Measurements from ENCODE around the gene HERC4.
"Not testable (repeated sequence)": the region's sequence is repeated elsewhere in the genome, so short reads cannot be mapped to it uniquely, and the experiment has no call there.

HERC4 gene

GRCh38 chr10:68087685-68088401, 12.8 kb upstream of the HERC4 start:
- no peak for DNase-seq

DNA sequence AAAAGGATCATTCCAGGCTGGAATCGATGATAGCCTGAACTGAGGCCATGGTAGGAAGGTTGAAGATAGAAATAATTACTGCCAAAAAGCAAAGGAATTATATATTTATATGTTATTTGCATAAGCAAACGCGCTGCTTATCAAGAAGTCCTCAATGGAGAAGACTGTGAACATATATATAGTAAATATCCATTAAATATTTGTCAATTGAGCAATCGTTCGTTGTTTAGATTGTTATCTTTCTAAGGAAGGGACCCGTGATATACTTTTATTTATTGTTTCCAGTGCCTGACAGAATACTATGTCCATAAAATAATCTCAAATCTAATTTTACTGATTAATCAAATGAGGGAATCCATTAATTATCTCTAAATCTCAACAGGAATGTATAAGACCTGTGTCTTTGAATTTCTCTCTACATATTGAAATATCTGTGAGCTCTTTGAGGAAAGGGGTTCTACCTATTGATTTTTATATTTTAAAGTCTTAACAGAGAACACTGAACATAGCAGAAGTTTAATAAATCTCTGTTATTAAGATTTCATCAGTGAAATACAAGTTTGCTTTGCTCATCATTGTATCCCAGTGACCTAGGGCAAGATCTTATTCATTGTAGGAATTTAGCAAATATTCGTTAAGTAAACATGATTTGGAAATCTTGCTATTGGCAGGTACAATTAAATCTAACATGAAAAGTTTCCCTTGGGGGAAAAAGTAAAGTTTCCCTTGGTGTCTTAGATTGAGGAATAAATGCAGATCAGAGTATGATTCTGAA, 12.0 kb upstream of the HERC4 start:
- DNase-seq: no peak

DNA sequence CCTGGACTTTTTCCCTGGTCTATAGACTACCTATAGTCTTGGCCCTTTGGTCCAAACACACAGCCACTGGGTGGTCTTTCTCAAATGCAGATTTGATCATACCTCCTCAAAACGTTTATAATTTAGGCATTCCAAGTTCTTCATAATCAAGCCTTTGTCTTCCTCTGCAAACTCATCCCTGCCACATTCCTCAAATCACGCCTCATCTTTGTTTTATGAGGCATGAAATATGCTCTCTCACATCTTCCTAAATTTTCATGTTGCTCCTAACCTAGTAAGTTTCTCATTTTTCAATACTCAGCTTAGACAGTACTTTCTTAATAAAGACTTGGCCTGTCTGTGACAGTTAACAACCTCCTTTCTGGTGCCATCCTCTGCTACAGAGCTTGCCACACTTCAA, 10.9 kb upstream of the HERC4 start:
- DNase-seq: no peak

DNA sequence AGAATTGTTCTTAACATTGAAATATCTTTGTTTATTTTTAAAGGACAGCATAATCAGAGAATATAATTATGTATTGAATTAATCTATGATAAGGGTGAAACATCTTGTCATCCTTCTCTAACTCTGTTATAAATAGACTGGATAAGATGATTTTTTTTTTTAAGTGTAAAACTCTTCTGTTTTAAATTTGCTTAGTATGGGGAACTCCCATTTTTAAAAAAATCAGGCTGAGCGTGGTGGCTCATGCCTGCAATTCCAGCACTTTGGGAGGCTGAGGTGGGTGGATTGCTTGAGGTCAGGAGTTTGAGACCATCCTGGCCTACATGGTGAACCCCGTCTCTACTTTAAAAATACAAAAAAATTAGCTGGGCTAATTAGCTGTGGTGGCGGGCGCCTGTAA, 9.4 kb upstream of the HERC4 start:
- DNase-seq: no peak

DNA sequence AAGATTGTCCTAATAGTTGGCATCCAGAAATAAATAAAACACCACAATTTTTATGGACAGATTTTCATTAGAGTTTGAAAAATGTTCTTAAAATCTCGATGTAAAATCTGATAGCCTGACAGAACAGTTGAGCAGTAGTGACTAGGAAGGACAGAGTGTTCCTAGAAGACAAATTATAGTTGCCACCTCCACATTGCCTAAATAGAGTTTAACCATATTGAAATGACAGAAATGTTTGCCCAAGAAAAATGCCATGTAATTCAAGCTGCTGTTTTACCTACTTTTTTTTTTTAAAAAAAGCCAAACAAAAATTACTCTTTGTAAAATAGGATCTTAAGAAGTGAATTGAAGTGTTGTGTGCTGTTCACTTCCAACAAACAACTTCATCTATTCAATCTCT, 8.9 kb upstream of the HERC4 start:
- no peak for DNase-seq

GRCh38 chr10:68082872-68083271, 7.8 kb upstream of the HERC4 start:
- no peak for DNase-seq

DNA sequence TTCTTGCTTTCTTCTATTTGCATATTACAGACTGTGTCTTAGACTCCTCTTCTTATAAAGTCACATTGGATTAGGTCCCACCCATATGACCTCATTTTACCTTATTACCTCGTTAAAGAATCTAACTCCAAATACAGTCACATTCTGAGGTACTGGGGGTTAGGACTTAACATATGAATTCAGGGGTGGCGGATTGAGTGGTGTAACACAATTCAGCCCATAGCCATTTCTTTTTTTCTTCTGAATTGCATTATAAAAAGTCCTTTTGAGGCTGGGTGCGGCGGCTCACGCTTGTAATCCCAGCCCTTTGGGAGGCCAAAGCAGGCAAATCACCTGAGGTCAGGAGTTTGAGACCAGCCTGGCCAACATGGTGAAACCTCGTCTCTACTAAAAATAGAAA, 6.8 kb upstream of the HERC4 start:
- DNase-seq: no peak

- no peak for DNase-seq
Observed at GRCh38 chr10:68080853-68081431, 5.9 kb upstream of the HERC4 start.

DNA sequence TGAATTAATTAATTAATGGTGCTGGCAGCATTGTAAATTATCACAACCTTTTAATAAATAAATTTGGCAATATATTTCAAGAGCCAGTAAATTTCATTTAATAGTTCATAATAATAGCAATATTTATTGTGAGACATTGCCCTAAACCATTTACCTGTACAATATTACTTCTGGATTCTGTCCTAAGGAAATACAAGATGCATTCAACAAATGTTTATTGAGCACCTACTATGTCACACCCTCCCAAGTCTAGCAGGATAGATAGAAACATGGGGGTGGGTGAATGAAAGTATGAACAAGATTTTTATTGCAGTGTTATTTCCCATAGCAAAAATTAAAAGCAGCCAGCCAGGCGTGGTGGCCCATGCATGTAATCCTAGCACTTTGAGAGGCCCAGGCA, 4.4 kb upstream of the HERC4 start:
- no peak for DNase-seq

DNA sequence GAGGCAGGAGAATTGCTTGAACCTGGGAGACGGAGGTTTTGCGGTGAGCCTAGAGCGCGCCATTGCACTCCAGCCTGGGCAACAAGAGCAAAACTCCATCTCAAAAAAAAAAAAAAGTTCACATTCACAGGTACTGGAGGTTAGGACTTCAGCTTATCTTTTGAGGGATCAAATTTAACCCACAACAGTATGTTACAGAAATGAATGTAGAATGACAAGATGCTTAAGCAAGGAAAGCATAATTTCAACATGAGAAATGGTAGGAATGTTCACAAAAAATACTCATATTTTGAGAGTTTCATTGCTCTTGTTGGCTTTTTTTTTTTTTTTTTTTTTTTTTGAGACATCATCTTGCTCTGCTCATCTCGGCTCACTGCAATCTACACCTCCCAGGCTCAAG, 1.9 kb upstream of the HERC4 start:
- DNase-seq: no peak

- not testable (repeated sequence) for DNase-seq
Observed at GRCh38 chr10:68076081-68076480, 998 bp upstream of the HERC4 start.

- DNase-seq: no peak
Observed at GRCh38 chr10:68075550-68076004, 494 bp upstream of the HERC4 start.

DNA sequence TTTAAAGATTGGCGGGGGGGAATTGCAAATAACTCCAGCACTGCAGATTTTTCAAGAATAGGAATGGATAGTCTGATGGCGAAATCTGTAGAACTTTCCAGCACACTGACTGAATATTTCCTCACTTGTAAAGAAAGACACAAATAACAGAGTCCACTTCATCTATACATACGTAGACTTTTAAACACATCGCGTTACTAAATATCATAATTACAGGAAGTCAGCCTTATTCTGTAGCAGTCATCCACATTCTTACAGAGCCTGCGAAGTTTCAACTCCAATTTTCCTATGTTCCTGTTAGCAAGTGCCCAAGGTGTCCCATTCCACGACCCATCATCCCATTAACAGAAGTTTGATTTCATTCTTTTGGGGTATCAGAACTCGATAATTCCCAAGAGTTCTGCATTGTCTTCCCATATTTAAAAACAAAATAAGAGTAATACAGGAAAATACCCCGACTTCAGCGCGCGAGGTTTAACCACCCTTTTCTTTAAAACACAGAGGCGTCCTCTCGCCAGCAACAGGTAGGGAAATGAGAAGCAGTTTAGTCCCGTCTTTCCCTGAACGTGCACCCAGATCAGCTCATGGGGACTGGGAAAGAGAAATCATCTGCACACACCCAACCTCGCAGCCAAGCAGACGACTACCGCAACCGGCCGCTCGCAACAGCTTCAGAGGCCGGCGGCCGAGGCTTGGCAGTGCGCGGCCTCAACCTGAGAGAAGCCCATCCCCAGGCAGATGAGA, 880 bp downstream of the HERC4 start:
- DNase-seq: no peak

DNA sequence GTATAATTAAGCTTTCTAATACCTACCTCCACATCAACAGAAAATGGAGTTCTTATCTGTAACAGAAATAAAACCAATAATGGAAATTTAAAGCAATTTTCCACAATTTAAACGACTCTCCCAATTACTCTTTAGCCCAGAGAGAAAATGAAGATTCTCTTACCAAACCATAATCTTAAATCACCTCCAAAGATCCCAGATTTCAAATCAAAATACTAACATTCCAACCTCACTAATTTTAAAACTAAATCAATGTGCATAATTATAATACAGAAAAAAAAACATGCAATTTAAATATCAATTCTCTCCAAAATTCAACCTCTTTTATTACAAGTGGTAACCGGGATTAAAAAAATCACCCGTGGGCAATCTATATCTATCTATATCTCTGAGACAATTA, 1.5 kb downstream of the HERC4 start:
- no peak for DNase-seq

GRCh38 chr10:68067508-68067907, 7.6 kb downstream of the HERC4 start:
- no peak for DNase-seq

- DNase-seq: no peak
Observed at GRCh38 chr10:68067029-68067428, 8.1 kb downstream of the HERC4 start.

DNA sequence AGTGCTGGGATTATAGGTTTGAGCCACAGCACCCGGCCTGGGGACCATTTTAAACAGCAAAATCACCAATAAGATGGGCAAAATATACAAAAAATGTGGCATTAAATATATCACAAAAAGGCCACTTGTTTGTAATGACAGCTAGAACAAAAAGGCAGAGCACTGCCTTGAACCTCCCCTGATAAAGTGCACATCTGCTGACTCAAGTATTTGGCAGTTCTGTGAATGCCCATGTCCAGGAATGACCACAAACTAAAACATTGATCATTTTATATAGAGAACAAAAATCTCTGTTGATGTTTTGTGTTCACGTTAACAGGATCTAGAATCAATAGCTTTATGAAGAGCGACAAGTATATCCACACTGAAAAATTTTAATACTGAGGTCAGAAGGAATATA, 21.5 kb downstream of the HERC4 start:
- no peak for DNase-seq

- no peak for DNase-seq
Observed at GRCh38 chr10:68052463-68052862, 22.6 kb downstream of the HERC4 start.

GRCh38 chr10:68049289-68050078, 25.6 kb downstream of the HERC4 start:
- no peak for DNase-seq

DNA sequence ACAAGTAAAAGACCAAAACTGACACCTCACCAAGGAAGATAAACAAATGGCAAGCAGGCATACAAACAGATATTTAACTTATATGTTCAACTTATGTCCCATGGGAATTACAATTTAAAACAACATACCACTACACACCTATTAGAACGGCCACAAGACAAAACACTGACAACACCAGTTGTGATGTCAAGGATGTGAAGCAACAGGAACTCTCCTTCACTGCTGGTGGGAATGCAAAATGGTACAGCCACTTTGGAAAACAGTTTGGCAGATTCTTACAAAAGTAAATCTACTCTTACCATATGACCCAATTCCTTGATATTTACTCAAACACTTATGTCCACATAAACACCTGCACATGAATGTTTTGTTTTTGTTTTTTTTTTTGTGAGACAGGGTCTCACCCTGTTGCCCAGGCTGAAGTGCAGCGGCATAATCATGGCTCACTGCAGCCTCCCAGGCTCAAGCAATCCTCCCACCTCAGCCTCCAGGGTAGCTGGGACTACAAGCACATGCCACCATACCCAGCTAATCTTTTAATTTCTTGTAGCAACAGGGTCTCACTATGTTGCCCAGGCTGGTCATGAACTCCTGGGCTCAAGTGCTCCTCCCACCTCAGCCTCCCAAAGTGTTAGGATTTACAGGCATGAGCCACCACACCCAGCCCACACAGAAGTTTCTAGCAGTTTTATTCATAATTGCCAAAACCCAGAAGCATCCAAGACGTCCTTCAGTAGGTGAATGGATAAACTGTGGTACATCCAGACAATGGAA, 27.3 kb downstream of the HERC4 start:
- DNase-seq: no peak

- DNase-seq: no peak
Observed at GRCh38 chr10:68047122-68047521, 28.0 kb downstream of the HERC4 start.

- DNase-seq: no peak
Observed at GRCh38 chr10:68046642-68047041, 28.4 kb downstream of the HERC4 start.
